PC-9 (cell line): ENCODE measurements around the gene SUN3.

Experiments used
- EZH2 ChIP-seq: fragments of 200-600 bp; sonication (generic); IDR thresholded peaks from 2 replicates; pipeline ENCODE4 v1.8.0; 2017; ENCODE audit warnings: antibody characterized with exemption, low read depth
- TF ChIP-seq, protein P1 (sequence below): fragments of 200-600 bp; sonication (generic); conservative IDR thresholded peaks from 2 replicates; pipeline ENCODE4 v1.6.1; 2017; ENCODE audit warnings: mixed run types, antibody characterized with exemption, mild to moderate bottlenecking, moderate library complexity

DNA sequence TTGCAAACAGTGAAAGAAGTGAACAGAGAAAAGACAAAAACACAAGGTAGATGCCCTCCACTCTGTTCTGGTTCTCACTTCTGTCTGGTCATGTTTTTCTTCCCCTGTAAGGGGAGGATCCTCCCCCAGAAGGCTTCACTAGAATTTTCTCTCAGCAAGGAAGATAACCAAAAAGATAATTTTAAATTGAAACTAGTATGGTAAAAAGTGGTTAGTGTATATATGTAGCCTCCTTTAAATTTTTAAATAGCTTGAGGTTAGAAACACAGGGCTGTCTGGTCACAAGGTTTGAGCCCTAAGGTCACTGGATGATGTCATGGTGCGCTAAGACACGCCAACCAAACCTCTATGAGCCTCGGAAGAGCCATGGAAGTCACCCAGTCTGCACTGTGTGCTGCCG, 75.1 kb downstream of the SUN3 start:
- TF ChIP-seq, protein P1, sequence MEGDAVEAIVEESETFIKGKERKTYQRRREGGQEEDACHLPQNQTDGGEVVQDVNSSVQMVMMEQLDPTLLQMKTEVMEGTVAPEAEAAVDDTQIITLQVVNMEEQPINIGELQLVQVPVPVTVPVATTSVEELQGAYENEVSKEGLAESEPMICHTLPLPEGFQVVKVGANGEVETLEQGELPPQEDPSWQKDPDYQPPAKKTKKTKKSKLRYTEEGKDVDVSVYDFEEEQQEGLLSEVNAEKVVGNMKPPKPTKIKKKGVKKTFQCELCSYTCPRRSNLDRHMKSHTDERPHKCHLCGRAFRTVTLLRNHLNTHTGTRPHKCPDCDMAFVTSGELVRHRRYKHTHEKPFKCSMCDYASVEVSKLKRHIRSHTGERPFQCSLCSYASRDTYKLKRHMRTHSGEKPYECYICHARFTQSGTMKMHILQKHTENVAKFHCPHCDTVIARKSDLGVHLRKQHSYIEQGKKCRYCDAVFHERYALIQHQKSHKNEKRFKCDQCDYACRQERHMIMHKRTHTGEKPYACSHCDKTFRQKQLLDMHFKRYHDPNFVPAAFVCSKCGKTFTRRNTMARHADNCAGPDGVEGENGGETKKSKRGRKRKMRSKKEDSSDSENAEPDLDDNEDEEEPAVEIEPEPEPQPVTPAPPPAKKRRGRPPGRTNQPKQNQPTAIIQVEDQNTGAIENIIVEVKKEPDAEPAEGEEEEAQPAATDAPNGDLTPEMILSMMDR: no peak
- no peak for TF ChIP-seq EZH2
